Neural progenitor cell (in vitro differentiated cells): ENCODE data around the gene SMOC2.

ENCODE experiments used
- EZH2 ChIP-seq: fragments of 200-600 bp; sonication (generic); IDR thresholded peaks from 2 replicates; pipeline ENCODE4 v1.6.1; 2017; ENCODE audit warnings: antibody characterized with exemption, mild to moderate bottlenecking, moderate library complexity
- EZH2phosphoT487 ChIP-seq: fragments of 200-600 bp; sonication (generic); IDR thresholded peaks from 2 replicates; pipeline ENCODE4 v1.6.1; 2017; ENCODE audit warnings: antibody characterized with exemption
- TF ChIP-seq, protein P1 (sequence below): fragments of 200-600 bp; sonication (generic); IDR thresholded peaks from 2 replicates; pipeline ENCODE4 v1.5.1; 2017; ENCODE audit warnings: antibody characterized with exemption, mild to moderate bottlenecking

DNA sequence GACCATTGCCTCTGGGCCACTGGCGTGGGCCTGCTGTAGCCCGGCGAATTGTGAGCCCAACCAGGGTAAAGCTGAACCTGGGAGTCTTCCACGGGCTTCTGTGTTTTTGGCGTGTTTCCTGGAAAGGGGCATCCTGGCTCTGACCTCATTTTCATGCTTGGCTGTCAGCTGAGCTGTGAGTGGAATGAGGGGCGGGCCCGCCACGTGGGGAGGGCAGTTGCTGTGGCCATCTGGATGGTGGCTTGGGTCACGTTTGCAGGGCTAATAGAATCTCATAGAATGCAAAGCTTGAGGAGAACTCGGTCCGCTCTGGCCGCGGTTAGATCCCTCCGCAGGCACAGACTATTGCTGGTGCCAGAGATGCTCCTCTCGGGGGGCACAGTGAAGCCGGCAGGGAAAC is 263.0 kb downstream of the SMOC2 start:
- TF ChIP-seq, protein P1, sequence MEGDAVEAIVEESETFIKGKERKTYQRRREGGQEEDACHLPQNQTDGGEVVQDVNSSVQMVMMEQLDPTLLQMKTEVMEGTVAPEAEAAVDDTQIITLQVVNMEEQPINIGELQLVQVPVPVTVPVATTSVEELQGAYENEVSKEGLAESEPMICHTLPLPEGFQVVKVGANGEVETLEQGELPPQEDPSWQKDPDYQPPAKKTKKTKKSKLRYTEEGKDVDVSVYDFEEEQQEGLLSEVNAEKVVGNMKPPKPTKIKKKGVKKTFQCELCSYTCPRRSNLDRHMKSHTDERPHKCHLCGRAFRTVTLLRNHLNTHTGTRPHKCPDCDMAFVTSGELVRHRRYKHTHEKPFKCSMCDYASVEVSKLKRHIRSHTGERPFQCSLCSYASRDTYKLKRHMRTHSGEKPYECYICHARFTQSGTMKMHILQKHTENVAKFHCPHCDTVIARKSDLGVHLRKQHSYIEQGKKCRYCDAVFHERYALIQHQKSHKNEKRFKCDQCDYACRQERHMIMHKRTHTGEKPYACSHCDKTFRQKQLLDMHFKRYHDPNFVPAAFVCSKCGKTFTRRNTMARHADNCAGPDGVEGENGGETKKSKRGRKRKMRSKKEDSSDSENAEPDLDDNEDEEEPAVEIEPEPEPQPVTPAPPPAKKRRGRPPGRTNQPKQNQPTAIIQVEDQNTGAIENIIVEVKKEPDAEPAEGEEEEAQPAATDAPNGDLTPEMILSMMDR, result no peak
- TF ChIP-seq EZH2, result no peak
- TF ChIP-seq EZH2phosphoT487, result no peak
